AG04449 (cell line): ENCODE data around the gene OTUD4.
"Not testable (repeated sequence)": the region's sequence is repeated elsewhere in the genome, so short reads cannot be mapped to it uniquely, and the experiment has no call there.

ENCODE experiments used
- CTCF ChIA-PET: fragments of 350-600 bp; formaldehyde crosslinking; extraction: SDS; loops from one replicate; lab custom pipeline; 2021; ENCODE audit warnings: antibody characterized with exemption; lab: Yijun Ruan, JAX
- POLR2A ChIA-PET: fragments of 400-600, 350-600 bp; formaldehyde crosslinking; extraction: SDS; loops from one replicate; lab custom pipeline; 2020; ENCODE audit warnings: antibody characterized with exemption, inconsistent platforms; lab: Yijun Ruan, JAX
- DNase-seq: peaks from one replicate; pipeline ENCODE4 v3.0.0-alpha.2; 2010; ENCODE audit warnings: low read depth, low spot score
- H3K4me3 ChIP-seq: 2 replicates; pipeline ENCODE4 v1.5.1; 2011; ENCODE audit warnings: low read depth, mild to moderate bottlenecking, control low read depth, low read length
- CTCF ChIP-seq: IDR thresholded peaks from one replicate; pipeline ENCODE4 v1.5.1; 2011; ENCODE audit warnings: mild to moderate bottlenecking, moderate library complexity, low read length, control low read depth, inconsistent platforms; ENCODE audit not compliant: insufficient read depth; ENCODE audit errors: missing control alignments

The OTUD4 gene

DNA sequence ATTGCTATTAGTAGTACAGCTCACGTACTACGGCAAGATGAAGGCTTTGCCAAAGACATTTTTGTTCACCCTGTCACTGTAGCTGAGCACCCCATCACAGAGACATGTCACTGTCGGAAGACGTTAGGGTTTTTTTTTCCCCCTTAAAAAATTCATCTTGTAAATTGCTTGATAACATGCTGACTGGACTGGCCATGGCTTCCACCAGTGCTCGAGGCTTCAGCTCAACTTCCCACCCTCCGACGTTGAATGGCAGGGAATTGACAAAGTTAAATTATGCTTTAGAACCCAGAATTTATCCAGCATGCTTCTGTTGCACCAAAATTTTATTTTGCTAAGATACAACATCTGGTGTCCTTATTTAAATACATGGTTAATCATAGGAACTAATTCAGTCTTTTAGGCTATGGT is 707 bp upstream of the OTUD4 start:
- ChIA-PET POLR2A (no interaction called here), CTCF (interaction anchor here (1.1 to 1.5 kb wide), 3 partner anchors 18 to 436 kb away, joined by 3 to 5 read pairs (median 4); no protein-coding TSS in a partner anchor)
- DNase-seq, result no peak
- H3K4me3 ChIP-seq, result peak overlapping the region; percentile 77
- no peak for TF ChIP-seq CTCF

GRCh38 chr4:145179861-145180297 is 510 bp downstream of the OTUD4 start:
- CTCF ChIA-PET, result interaction anchor here (2.0 to 2.6 kb wide), 2 partner anchors 10 to 439 kb away, joined by 9 to 19 read pairs; partner anchors contain the start of gene MMAA
- DNase-seq, POLR2A ChIA-PET: not testable (repeated sequence)
- peak overlapping the region; percentile 77 for H3K4me3 ChIP-seq

DNA sequence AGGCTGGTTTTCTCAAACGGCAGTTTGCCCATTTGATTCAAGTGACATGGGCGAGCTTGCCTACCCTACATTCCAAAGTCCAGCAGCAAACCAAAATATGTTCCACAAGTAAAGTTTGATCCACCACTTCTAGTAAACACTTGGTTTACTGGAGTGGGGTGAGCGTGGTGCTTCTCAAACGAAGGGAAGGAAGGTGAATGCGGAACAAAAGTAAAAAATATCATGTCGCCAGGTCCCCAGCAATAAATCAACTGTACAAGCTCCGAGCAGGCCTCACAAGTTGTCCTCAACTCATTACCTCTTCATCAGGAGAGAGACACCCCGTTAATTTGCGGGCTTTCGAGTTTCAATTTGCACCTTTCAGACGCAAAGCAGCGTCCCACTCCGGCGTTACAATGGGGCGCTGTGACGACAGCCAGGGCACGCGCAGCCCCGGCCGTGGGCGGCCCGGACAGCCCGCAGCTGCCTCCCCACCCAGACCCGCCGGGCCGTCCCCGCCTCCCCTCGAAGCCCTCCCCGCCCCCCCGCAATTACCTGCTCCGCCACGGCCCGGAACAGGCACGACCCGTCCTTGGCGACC is 1.0 kb downstream of the OTUD4 start:
- no peak for DNase-seq
- ChIA-PET POLR2A (no interaction called here), CTCF (interaction anchor here (0.8 to 2.6 kb wide), 6 partner anchors 10 to 439 kb away, joined by 3 to 19 read pairs (median 6); partner anchors contain the start of gene MMAA)
- TF ChIP-seq CTCF, result no peak
- peak overlapping the region; percentile 77 for H3K4me3 ChIP-seq

DNA sequence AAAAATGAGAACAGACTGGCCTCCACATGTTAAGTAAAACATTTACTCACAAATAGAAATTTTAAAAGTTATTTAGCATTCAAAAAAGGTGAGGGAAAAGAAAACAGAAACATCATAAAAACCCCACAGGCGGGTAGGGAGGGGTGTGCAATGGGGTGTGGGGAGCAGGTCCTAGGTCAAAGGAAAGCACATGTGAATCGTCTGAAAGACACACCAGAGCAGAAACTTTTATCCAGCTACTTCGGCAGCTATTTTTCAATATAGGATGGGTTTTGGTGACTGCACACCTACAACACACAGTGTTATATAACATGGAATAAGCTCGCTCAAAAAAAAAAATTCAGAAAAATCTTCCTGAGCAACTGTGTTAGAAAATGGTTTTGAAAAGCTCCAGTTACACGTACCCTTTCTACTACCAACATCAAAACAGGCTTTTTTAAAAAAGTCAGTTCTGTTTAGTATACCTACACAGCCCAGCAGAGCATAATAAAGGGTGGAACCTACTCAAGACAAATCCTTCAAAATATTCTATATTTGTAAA is 1.6 kb downstream of the OTUD4 start:
- peak overlapping the region; percentile 77 for H3K4me3 ChIP-seq
- no peak for TF ChIP-seq CTCF
- POLR2A ChIA-PET, result no interaction called here
- no peak for DNase-seq
- CTCF ChIA-PET, result interaction anchor here (0.8 to 2.6 kb wide), 8 partner anchors 9 to 440 kb away, joined by 3 to 19 read pairs (median 6); partner anchors contain the start of gene MMAA

- DNase-seq, result no peak
- no peak for TF ChIP-seq CTCF
- CTCF ChIA-PET, result interaction anchor here (0.9 to 2.6 kb wide), 9 partner anchors 8 to 440 kb away, joined by 3 to 19 read pairs (median 5); partner anchors contain the start of gene MMAA
- peak overlapping the region; percentile 77 for H3K4me3 ChIP-seq
- POLR2A ChIA-PET, result no interaction called here
Observed at GRCh38 chr4:145177906-145178538, 2.4 kb downstream of the OTUD4 start.

DNA sequence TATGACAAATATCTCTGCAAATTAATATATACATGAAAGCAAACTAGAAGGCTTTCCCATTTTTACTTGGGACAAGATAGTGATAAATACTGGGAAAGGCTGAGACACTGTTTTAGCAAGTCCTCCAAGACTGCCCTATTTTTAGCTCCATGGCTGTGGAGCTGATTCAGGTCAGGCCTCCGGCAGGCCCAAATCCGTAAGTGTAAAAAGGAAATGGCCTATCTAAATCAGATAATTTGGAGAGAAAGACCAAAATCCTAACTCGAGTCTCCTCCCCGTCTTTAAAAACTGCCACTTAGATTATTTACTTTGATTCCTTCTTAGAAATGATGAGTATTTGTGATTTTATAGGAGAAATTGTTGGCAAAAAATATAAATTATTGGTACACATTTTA is 2.9 kb downstream of the OTUD4 start:
- CTCF ChIA-PET, result interaction anchor here (0.9 to 2.6 kb wide), 7 partner anchors 11 to 441 kb away, joined by 3 to 19 read pairs (median 3); partner anchors contain the start of gene MMAA

More for the DNA sequence above, 2.9 kb downstream of the OTUD4 start:
- TF ChIP-seq CTCF, result no peak
- DNase-seq, result no peak
- POLR2A ChIA-PET, result no interaction called here
- peak overlapping the region; percentile 77 for H3K4me3 ChIP-seq
